Neural crest cell (in vitro differentiated cells): ENCODE measurements around the gene FAM186B. TPM values are rescaled to one million over a fixed set of nuclear protein-coding genes. Genes with fewer than 3 reads are reported as not detected.
A peak's percentile ranks its signal among the peaks of the same experiment; 100 is the strongest.

ENCODE experiments used
- DNase-seq: peaks from one replicate; pipeline ENCODE4 v3.0.0; 2021; ENCODE audit warnings: low read depth, mixed read lengths, low spot score
- H3K27ac Mint-ChIP-seq: one replicate; pipeline ENCODE4 v1.8.0; 2021; ENCODE audit warnings: mild to moderate bottlenecking, mixed read lengths; ENCODE audit not compliant: unreplicated experiment
- H3K27me3 Mint-ChIP-seq: 2 replicates; pipeline ENCODE4 v1.8.0; 2021; ENCODE audit warnings: low read depth, mild to moderate bottlenecking, mixed read lengths
- H3K36me3 Mint-ChIP-seq: 2 replicates; pipeline ENCODE4 v1.8.0; 2021; ENCODE audit warnings: low read depth, mild to moderate bottlenecking, mixed read lengths
- H3K4me1 Mint-ChIP-seq: 2 replicates; pipeline ENCODE4 v1.8.0; 2021; ENCODE audit warnings: mixed read lengths
- H3K4me3 Mint-ChIP-seq: one replicate; pipeline ENCODE4 v1.8.0; 2021; ENCODE audit warnings: mild to moderate bottlenecking, mixed read lengths
- H3K9me3 Mint-ChIP-seq: 2 replicates; pipeline ENCODE4 v1.8.0; 2021; ENCODE audit warnings: mixed read lengths
- total RNA-seq: library from RNA; stranded (reverse); gene quantifications from 2 replicates; pipeline ENCODE4 v1.2.1, GENCODE V29; 2021
- TF ChIP-seq, protein P1 (sequence below): fragments of 200-600 bp; sonication (generic); conservative IDR thresholded peaks from 2 replicates; pipeline ENCODE4 v1.5.0; 2021; ENCODE audit warnings: antibody characterized with exemption, mild to moderate bottlenecking

The FAM186B gene
- total RNA-seq, 1 donor from 2014 or later, result 0.28 TPM

- Mint-ChIP-seq H3K36me3 (no peaks in the 10 kb centered on the region), H3K9me3 (no peaks in the 10 kb centered on the region), H3K27ac (no peak overlapping the region), H3K27me3 (no peaks in the 10 kb centered on the region), H3K4me3 (no peak overlapping the region), H3K4me1 (peaks cover 30% of the 10 kb centered on the region)
- no peak for DNase-seq
- TF ChIP-seq, protein P1, sequence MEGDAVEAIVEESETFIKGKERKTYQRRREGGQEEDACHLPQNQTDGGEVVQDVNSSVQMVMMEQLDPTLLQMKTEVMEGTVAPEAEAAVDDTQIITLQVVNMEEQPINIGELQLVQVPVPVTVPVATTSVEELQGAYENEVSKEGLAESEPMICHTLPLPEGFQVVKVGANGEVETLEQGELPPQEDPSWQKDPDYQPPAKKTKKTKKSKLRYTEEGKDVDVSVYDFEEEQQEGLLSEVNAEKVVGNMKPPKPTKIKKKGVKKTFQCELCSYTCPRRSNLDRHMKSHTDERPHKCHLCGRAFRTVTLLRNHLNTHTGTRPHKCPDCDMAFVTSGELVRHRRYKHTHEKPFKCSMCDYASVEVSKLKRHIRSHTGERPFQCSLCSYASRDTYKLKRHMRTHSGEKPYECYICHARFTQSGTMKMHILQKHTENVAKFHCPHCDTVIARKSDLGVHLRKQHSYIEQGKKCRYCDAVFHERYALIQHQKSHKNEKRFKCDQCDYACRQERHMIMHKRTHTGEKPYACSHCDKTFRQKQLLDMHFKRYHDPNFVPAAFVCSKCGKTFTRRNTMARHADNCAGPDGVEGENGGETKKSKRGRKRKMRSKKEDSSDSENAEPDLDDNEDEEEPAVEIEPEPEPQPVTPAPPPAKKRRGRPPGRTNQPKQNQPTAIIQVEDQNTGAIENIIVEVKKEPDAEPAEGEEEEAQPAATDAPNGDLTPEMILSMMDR, result no peak
Observed at GRCh38 chr12:49633703-49634345, 28.4 kb upstream of the FAM186B start.

- Mint-ChIP-seq H3K36me3 (no peaks in the 10 kb centered on the region), H3K4me1 (peaks cover 27% of the 10 kb centered on the region), H3K4me3 (no peak overlapping the region), H3K9me3 (no peaks in the 10 kb centered on the region), H3K27me3 (no peaks in the 10 kb centered on the region), H3K27ac (peak overlapping the region; percentile 73)
- TF ChIP-seq, protein P1, result no peak
- DNase-seq, result no peak
Observed at GRCh38 chr12:49632986-49633702, 27.7 kb upstream of the FAM186B start.

- Mint-ChIP-seq H3K27ac (no peak overlapping the region), H3K4me3 (no peak overlapping the region), H3K9me3 (no peaks in the 10 kb centered on the region), H3K36me3 (no peaks in the 10 kb centered on the region), H3K27me3 (no peaks in the 10 kb centered on the region), H3K4me1 (peaks cover 21% of the 10 kb centered on the region)
- DNase-seq, result no peak
- TF ChIP-seq, protein P1, result no peak
Observed at GRCh38 chr12:49632401-49632800, 27.0 kb upstream of the FAM186B start.

GRCh38 chr12:49631336-49631907 lies 26.0 kb upstream of the FAM186B start:
- Mint-ChIP-seq H3K27ac (no peak overlapping the region), H3K4me3 (no peak overlapping the region), H3K27me3 (no peaks in the 10 kb centered on the region), H3K9me3 (no peaks in the 10 kb centered on the region), H3K4me1 (peaks cover 11% of the 10 kb centered on the region), H3K36me3 (no peaks in the 10 kb centered on the region)
- TF ChIP-seq, protein P1, result no peak
- no peak for DNase-seq

DNA sequence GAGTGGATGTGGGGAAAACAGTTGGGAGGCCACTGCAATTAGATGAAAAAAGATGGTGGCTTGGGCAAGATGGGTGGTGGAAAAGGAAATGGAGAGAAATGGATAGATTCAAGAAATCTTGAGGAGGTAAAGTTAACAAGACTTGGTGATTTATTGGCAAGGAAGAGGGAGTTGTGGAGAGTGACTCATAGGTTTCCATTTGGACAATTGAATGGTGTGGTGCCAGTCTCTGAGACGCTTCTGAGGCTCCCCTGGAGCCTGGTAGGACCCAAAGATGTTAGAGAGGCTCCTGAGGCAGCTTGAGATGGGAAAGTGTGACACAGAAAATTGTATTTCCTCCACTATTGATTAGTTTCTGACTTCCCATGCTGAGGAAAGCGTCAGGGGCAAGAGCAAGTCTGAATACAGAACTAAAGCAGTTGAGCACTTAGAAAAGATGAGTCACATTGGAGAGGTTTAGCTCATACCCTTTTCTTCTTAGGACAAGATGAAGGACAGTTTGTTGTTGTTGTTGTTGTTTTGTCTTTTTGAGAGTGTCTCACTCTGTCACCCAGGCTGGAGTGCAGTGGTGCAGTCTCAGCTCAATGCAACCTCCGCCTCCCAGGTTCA lies 22.4 kb upstream of the FAM186B start:
- TF ChIP-seq, protein P1, result no peak
- Mint-ChIP-seq H3K4me3 (no peak overlapping the region), H3K27me3 (peaks cover 3% of the 10 kb centered on the region), H3K4me1 (peaks cover 10% of the 10 kb centered on the region), H3K27ac (no peak overlapping the region), H3K36me3 (no peaks in the 10 kb centered on the region), H3K9me3 (no peaks in the 10 kb centered on the region)
- DNase-seq, result no peak
